BLaER1 treated with 17β-estradiol and CSF1 and Interleukin-3, amounts not matched to agents 10 nM and 100 nM (cell line): ENCODE measurements around the gene ZNF629.

Experiments
- H3K27ac ChIP-seq, 11 experiments: shearing (Covaris generic); formaldehyde crosslinking; 2 replicates each; pipeline ENCODE4 v1.8.1; 2022
- H3K27me3 ChIP-seq, 11 experiments: shearing (Covaris generic); formaldehyde crosslinking; 2 replicates each; pipeline ENCODE4 v1.8.1; 2022
- H3K36me3 ChIP-seq, 11 experiments: shearing (Covaris generic); formaldehyde crosslinking; 2 replicates each; pipeline ENCODE4 v1.8.1; 2022
- H3K4me1 ChIP-seq, 10 experiments: shearing (Covaris generic); formaldehyde crosslinking; 2 replicates each; pipeline ENCODE4 v1.8.1; 2022
- H3K4me2 ChIP-seq, 11 experiments: shearing (Covaris generic); formaldehyde crosslinking; 2 replicates each; pipeline ENCODE4 v1.8.1; 2022
- H3K4me3 ChIP-seq, 10 experiments: shearing (Covaris generic); formaldehyde crosslinking; 2 replicates each; pipeline ENCODE4 v1.8.1; 2022
- H3K9ac ChIP-seq, 11 experiments: shearing (Covaris generic); formaldehyde crosslinking; 2 replicates each; pipeline ENCODE4 v1.8.1; 2022
- H3K9me3 ChIP-seq, 11 experiments: shearing (Covaris generic); formaldehyde crosslinking; replicated peaks in 1 of 11; 2 replicates each; pipeline ENCODE4 v1.8.1; 2022
- H4K20me1 ChIP-seq, 11 experiments: shearing (Covaris generic); formaldehyde crosslinking; 2 replicates each; pipeline ENCODE4 v1.8.1; 2022
- Cebpa-rat ChIP-seq, 11 experiments: shearing (Covaris generic); IDR thresholded peaks; 2 replicates each; pipeline ENCODE4 v1.8.1; 2022

Gene ZNF629

GRCh38 chr16:30780549-30780948, 6.5 kb downstream of the ZNF629 start:
- Histone ChIP-seq H3K4me1 (peaks cover 12 to 33% (median 27%) of the 10 kb centered on the region in 10 experiments), H3K27ac (no peak overlapping the region), H3K9ac (peak overlapping the region in 5 of 11 experiments; percentile 2 to 38 (median 15); a peak in 3 of 22 replicates), H3K36me3 (peaks cover 34 to 80% (median 62%) of the 10 kb centered on the region in 11 experiments), H3K4me3 (no peak overlapping the region), H4K20me1 (peaks cover 0 to 82% (median 55%) of the 10 kb centered on the region in 11 experiments; a peak in 16 of 22 replicates), H3K4me2 (no peak overlapping the region), H3K9me3 (no peaks in the 10 kb centered on the region), H3K27me3 (no peaks in the 10 kb centered on the region)
- TF ChIP-seq Cebpa-rat (IDR thresholded peaks at IDR 0.05) = no peak

- TF ChIP-seq Cebpa-rat (IDR thresholded peaks at IDR 0.05) = no peak
Measured at GRCh38 chr16:30780021-30780420, 7.0 kb downstream of the ZNF629 start.

DNA sequence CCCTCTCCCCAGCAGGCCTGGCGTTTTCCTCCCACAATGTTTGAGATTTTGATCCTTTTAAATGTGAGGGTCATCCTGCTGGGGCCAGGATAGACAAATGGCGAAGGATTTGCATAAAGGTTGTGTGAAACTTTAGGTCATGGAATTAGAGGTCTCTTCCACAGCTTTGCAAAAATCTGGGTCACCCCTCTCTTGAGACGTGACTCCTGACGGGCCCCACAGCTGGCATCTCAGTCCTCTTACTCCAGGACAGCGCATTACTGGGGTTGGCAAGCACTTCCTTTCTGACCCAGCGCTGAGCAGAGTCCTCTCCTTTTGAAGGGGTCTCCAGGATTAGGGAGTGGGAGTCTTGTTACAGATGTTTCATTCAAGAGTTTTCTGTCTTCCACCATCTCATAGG, 7.4 kb downstream of the ZNF629 start:
- peaks cover 30 to 75% (median 59%) of the 10 kb centered on the region in 11 experiments for H3K36me3 ChIP-seq
- no peak overlapping the region for H3K4me2 ChIP-seq
- no peak for TF ChIP-seq Cebpa-rat (IDR thresholded peaks at IDR 0.05)
- H3K9ac ChIP-seq = 0 out of 22 replicates have a peak overlapping the region, but pooled peaks of 2 of the 11 experiments have one; percentile 15 to 23
- no peaks in the 10 kb centered on the region for H3K9me3 ChIP-seq
- peaks cover 0 to 77% (median 51%) of the 10 kb centered on the region in 11 experiments; a peak in 17 of 22 replicates for H4K20me1 ChIP-seq
- H3K27ac ChIP-seq = no peak overlapping the region; a peak in 1 of 22 replicates
- H3K4me1 ChIP-seq = peaks cover 19 to 34% (median 28%) of the 10 kb centered on the region in 10 experiments
- H3K4me3 ChIP-seq = no peak overlapping the region
- H3K27me3 ChIP-seq = no peaks in the 10 kb centered on the region

More at GRCh38 chr16:30780021-30780420, 7.0 kb downstream of the ZNF629 start:
- Histone ChIP-seq H3K9me3 (no peaks in the 10 kb centered on the region), H3K36me3 (peaks cover 30 to 75% (median 58%) of the 10 kb centered on the region in 11 experiments), H3K4me3 (no peak overlapping the region), H3K4me1 (peaks cover 14 to 30% (median 24%) of the 10 kb centered on the region in 10 experiments), H3K27ac (no peak overlapping the region; a peak in 1 of 22 replicates), H3K27me3 (no peaks in the 10 kb centered on the region), H3K9ac (peak overlapping the region in 4 of 11 experiments; percentile 4 to 38 (median 22); a peak in 4 of 22 replicates), H4K20me1 (peaks cover 0 to 77% (median 50%) of the 10 kb centered on the region in 11 experiments; a peak in 16 of 22 replicates), H3K4me2 (no peak overlapping the region)

DNA sequence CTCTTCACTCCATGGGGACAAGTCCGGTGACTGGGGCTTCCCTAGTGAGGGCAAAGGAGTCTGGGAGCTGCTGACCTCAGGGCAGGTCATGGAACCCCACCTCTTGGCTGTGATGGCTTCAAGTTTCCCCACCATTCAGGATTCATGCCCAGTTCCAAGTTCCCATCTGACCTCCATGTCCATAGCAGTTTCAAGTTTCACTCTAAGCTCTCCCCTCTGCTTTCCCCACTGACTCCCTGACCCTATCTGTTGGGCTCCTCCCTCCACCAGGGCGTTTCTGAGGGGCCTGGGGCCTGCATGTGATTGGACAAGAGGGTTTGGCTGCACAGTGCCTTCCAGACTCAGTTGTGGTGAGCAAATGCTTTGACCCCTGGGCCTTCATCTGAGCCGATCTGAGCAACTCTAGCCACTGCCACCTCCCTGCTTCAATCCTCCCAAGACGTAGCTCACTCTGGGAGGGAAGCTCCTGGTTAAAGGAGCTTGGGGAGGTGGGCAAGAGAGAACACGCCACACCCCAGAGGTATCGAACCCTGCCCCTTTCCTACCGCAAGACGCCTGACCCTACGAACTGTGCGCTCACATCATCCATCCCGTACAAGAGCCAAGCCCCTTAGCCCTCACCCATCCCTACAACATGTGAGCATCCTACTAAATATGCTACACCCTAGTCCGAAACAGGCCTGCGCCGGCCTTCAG, 8.3 kb downstream of the ZNF629 start:
- H3K4me2 ChIP-seq = no peak overlapping the region
- 0 out of 22 replicates have a peak overlapping the region, but pooled peaks of 1 of the 11 experiments have one; percentile 3 for H3K9ac ChIP-seq
- no peak overlapping the region for H3K4me3 ChIP-seq
- TF ChIP-seq Cebpa-rat (IDR thresholded peaks at IDR 0.05) = no peak
- peaks cover 24 to 43% (median 33%) of the 10 kb centered on the region in 10 experiments for H3K4me1 ChIP-seq
- no peaks in the 10 kb centered on the region for H3K9me3 ChIP-seq
- no peaks in the 10 kb centered on the region for H3K27me3 ChIP-seq
- peaks cover 31 to 76% (median 61%) of the 10 kb centered on the region in 11 experiments for H3K36me3 ChIP-seq
- peaks cover 0 to 85% (median 58%) of the 10 kb centered on the region in 11 experiments; a peak in 17 of 22 replicates for H4K20me1 ChIP-seq
- H3K27ac ChIP-seq = no peak overlapping the region

- no peak overlapping the region for H3K27ac ChIP-seq
- H4K20me1 ChIP-seq = peaks cover 0 to 85% (median 67%) of the 10 kb centered on the region in 11 experiments; a peak in 18 of 22 replicates
- H3K9ac ChIP-seq = 0 out of 22 replicates have a peak overlapping the region, but pooled peaks of 3 of the 11 experiments have one; percentile 10 to 94 (median 13)
- no peaks in the 10 kb centered on the region for H3K9me3 ChIP-seq
- peaks cover 24 to 49% (median 34%) of the 10 kb centered on the region in 10 experiments for H3K4me1 ChIP-seq
- TF ChIP-seq Cebpa-rat (IDR thresholded peaks at IDR 0.05) = no peak
- H3K27me3 ChIP-seq = no peaks in the 10 kb centered on the region
- H3K4me2 ChIP-seq = peak overlapping the region; percentile 83 to 99 (median 92); a peak in 16 of 22 replicates
- H3K36me3 ChIP-seq = peaks cover 31 to 76% (median 61%) of the 10 kb centered on the region in 11 experiments
- 0 out of 20 replicates have a peak overlapping the region, but pooled peaks of 1 of the 10 experiments have one; percentile 77 for H3K4me3 ChIP-seq
Measured at GRCh38 chr16:30777591-30778297, 9.3 kb downstream of the ZNF629 start.

GRCh38 chr16:30775392-30776188, 11.4 kb downstream of the ZNF629 start:
- Histone ChIP-seq H3K27ac (peak overlapping the region; percentile 49 to 95 (median 91)), H4K20me1 (peaks cover 0 to 76% (median 68%) of the 10 kb centered on the region in 11 experiments; a peak in 17 of 22 replicates), H3K9ac (peak overlapping the region; percentile 83 to 97 (median 90)), H3K27me3 (no peaks in the 10 kb centered on the region), H3K4me2 (peak overlapping the region; percentile 83 to 99 (median 92)), H3K4me3 (peak overlapping the region; percentile 63 to 88 (median 79)), H3K4me1 (peaks cover 24 to 49% (median 34%) of the 10 kb centered on the region in 10 experiments), H3K9me3 (no peaks in the 10 kb centered on the region), H3K36me3 (peaks cover 31 to 76% (median 60%) of the 10 kb centered on the region in 11 experiments)
- peak in 5 of 11 experiments; percentile 41 to 80 (median 66); a peak in 10 of 22 replicates for TF ChIP-seq Cebpa-rat (IDR thresholded peaks at IDR 0.05)

GRCh38 chr16:30775131-30775391, 11.9 kb downstream of the ZNF629 start:
- H3K4me1 ChIP-seq = peaks cover 24 to 49% (median 34%) of the 10 kb centered on the region in 10 experiments
- H3K4me2 ChIP-seq = peak overlapping the region; percentile 83 to 99 (median 92)
- peak overlapping the region; percentile 63 to 88 (median 79) for H3K4me3 ChIP-seq
- H3K36me3 ChIP-seq = peaks cover 36 to 76% (median 60%) of the 10 kb centered on the region in 11 experiments
- peaks cover 0 to 76% (median 62%) of the 10 kb centered on the region in 11 experiments; a peak in 17 of 22 replicates for H4K20me1 ChIP-seq
- no peaks in the 10 kb centered on the region for H3K27me3 ChIP-seq
- H3K27ac ChIP-seq = peak overlapping the region in 10 of 11 experiments; percentile 79 to 95 (median 91); a peak in 18 of 22 replicates
- TF ChIP-seq Cebpa-rat (IDR thresholded peaks at IDR 0.05) = no peak
- H3K9ac ChIP-seq = peak overlapping the region; percentile 83 to 97 (median 90); a peak in 21 of 22 replicates
- H3K9me3 ChIP-seq = no peaks in the 10 kb centered on the region
